Lower leg skin (tissue), 3 donors: ENCODE data around the gene KCNMB1.

Experiments
- CTCF ChIP-seq, 3 donors: fragments of 450-650 bp; IDR thresholded peaks; one replicate each; pipeline ENCODE4 v1.5.1; 2016; ENCODE audit warnings: antibody characterized with exemption in 3 of 3, mild to moderate bottlenecking in 3 of 3, moderate library complexity in 2 of 3
- POLR2A ChIP-seq, 2 donors: fragments of 450-650 bp; IDR thresholded peaks; one replicate each; pipeline ENCODE4 v1.6.1; 2016 to 2017; ENCODE audit warnings: antibody characterized with exemption in 2 of 2, mild to moderate bottlenecking in 1 of 2, moderate library complexity in 1 of 2

DNA sequence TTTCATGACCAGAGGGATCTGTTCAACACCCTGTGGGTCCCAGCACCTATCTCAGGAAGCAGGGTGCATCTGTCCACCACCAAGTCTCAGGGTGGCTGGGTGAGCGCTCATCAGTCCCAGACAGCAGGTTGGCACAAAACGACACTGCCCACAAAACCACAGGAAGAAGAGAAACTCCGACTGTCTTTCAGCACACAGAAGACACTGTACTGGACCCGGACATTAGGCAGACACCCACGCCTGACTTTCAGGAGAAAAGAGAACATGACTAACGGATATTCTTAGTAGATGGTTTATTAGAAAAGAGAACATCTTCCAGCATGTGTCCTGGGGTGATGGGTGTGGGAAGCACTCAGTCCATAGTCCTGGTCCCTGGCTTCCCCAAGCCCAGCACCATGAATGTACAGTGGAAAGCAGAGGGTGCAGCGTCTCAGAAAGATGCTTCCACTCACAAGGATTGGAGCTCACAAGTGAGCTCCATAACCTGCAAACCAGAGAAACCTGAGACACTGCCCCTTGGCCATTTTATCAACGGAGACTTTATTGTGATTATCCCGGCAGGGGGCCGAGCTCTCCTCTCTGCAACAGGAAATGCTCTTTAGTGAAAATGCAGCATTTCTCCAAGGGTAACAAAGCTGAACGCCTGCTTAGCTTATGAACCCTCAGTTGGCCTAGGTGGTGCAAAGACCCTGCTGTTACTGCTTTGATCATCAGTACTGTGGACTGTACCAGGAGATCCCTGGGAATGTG is 55.8 kb downstream of the KCNMB1 start:
- no peak for TF ChIP-seq CTCF (IDR thresholded peaks at IDR 0.05)
- TF ChIP-seq POLR2A (IDR thresholded peaks at IDR 0.05), result no peak
